ENCODE measurements around the gene CCDC82.

The CCDC82 gene

GRCh38 chr11:96324912-96325311, 64.8 kb downstream of the CCDC82 start:
- no peak for TF ChIP-seq POLR2A (IDR thresholded peaks at IDR 0.05; ENCODE audit: low read depth, low read length)
- TF ChIP-seq TAF1 (IDR thresholded peaks at IDR 0.05; ENCODE audit: borderline replicate concordance, low read depth, low read length), result no peak
- TF ChIP-seq POLR2AphosphoS5 (IDR thresholded peaks at IDR 0.05; ENCODE audit: low read depth, low read length), result no peak
- DNase-seq (ENCODE audit: insufficient read length) (no peak), FAIRE-seq (no peak)

- FAIRE-seq, result no peak
- TF ChIP-seq POLR2AphosphoS5 (IDR thresholded peaks at IDR 0.05; ENCODE audit: low read depth, low read length) (no peak), TAF1 (IDR thresholded peaks at IDR 0.05; ENCODE audit: borderline replicate concordance, low read depth, low read length) (no peak), POLR2A (IDR thresholded peaks at IDR 0.05; ENCODE audit: low read depth, low read length) (no peak)
- no peak for DNase-seq (ENCODE audit: insufficient read length)
These were observed 66.1 kb downstream of the CCDC82 start for GRCh38 chr11:96323642-96323985.

- DNase-seq (ENCODE audit: insufficient read length), result no peak
- no peak for FAIRE-seq
- TF ChIP-seq POLR2A (IDR thresholded peaks at IDR 0.05; ENCODE audit: low read depth, low read length) (no peak), POLR2AphosphoS5 (IDR thresholded peaks at IDR 0.05; ENCODE audit: low read depth, low read length) (no peak), TAF1 (IDR thresholded peaks at IDR 0.05; ENCODE audit: borderline replicate concordance, low read depth, low read length) (no peak)
These were observed 66.7 kb downstream of the CCDC82 start for GRCh38 chr11:96322775-96323641.

- no peak for TF ChIP-seq POLR2A (IDR thresholded peaks at IDR 0.05; ENCODE audit: low read depth, low read length)
- TF ChIP-seq TAF1 (IDR thresholded peaks at IDR 0.05; ENCODE audit: borderline replicate concordance, low read depth, low read length), result no peak
- no peak for TF ChIP-seq POLR2AphosphoS5 (IDR thresholded peaks at IDR 0.05; ENCODE audit: low read depth, low read length)
- no peak for FAIRE-seq
- no peak for DNase-seq (ENCODE audit: insufficient read length)
These were observed 68.6 kb downstream of the CCDC82 start for GRCh38 chr11:96321091-96321490.

GRCh38 chr11:96319898-96320656, 69.6 kb downstream of the CCDC82 start:
- DNase-seq (ENCODE audit: insufficient read length), result no peak
- TF ChIP-seq POLR2AphosphoS5 (IDR thresholded peaks at IDR 0.05; ENCODE audit: low read depth, low read length) (no peak), TAF1 (IDR thresholded peaks at IDR 0.05; ENCODE audit: borderline replicate concordance, low read depth, low read length) (no peak), POLR2A (IDR thresholded peaks at IDR 0.05; ENCODE audit: low read depth, low read length) (no peak)
- FAIRE-seq, result no peak

GRCh38 chr11:96318850-96319249, 70.9 kb downstream of the CCDC82 start:
- no peak for FAIRE-seq
- no peak for DNase-seq (ENCODE audit: insufficient read length)
- TF ChIP-seq POLR2AphosphoS5 (IDR thresholded peaks at IDR 0.05; ENCODE audit: low read depth, low read length) (no peak), POLR2A (IDR thresholded peaks at IDR 0.05; ENCODE audit: low read depth, low read length) (no peak), TAF1 (IDR thresholded peaks at IDR 0.05; ENCODE audit: borderline replicate concordance, low read depth, low read length) (no peak)

GRCh38 chr11:96318399-96318798, 71.3 kb downstream of the CCDC82 start:
- no peak for DNase-seq (ENCODE audit: insufficient read length)
- TF ChIP-seq POLR2A (IDR thresholded peaks at IDR 0.05; ENCODE audit: low read depth, low read length) (no peak), TAF1 (IDR thresholded peaks at IDR 0.05; ENCODE audit: borderline replicate concordance, low read depth, low read length) (no peak), POLR2AphosphoS5 (IDR thresholded peaks at IDR 0.05; ENCODE audit: low read depth, low read length) (no peak)
- FAIRE-seq, result no peak

- no peak for DNase-seq (ENCODE audit: insufficient read length)
- FAIRE-seq, result no peak
- TF ChIP-seq POLR2A (IDR thresholded peaks at IDR 0.05; ENCODE audit: low read depth, low read length) (no peak), TAF1 (IDR thresholded peaks at IDR 0.05; ENCODE audit: borderline replicate concordance, low read depth, low read length) (no peak), POLR2AphosphoS5 (IDR thresholded peaks at IDR 0.05; ENCODE audit: low read depth, low read length) (no peak)
These were observed 71.7 kb downstream of the CCDC82 start for GRCh38 chr11:96317985-96318384.

GRCh38 chr11:96317571-96317970, 72.1 kb downstream of the CCDC82 start:
- FAIRE-seq (no peak), DNase-seq (ENCODE audit: insufficient read length) (no peak)
- TF ChIP-seq POLR2A (IDR thresholded peaks at IDR 0.05; ENCODE audit: low read depth, low read length), result no peak
- no peak for TF ChIP-seq TAF1 (IDR thresholded peaks at IDR 0.05; ENCODE audit: borderline replicate concordance, low read depth, low read length)
- TF ChIP-seq POLR2AphosphoS5 (IDR thresholded peaks at IDR 0.05; ENCODE audit: low read depth, low read length), result no peak

GRCh38 chr11:96316869-96317268, 72.8 kb downstream of the CCDC82 start:
- DNase-seq (ENCODE audit: insufficient read length), result no peak
- FAIRE-seq, result no peak
- no peak for TF ChIP-seq POLR2A (IDR thresholded peaks at IDR 0.05; ENCODE audit: low read depth, low read length)
- no peak for TF ChIP-seq POLR2AphosphoS5 (IDR thresholded peaks at IDR 0.05; ENCODE audit: low read depth, low read length)
- no peak for TF ChIP-seq TAF1 (IDR thresholded peaks at IDR 0.05; ENCODE audit: borderline replicate concordance, low read depth, low read length)

- TF ChIP-seq TAF1 (IDR thresholded peaks at IDR 0.05; ENCODE audit: borderline replicate concordance, low read depth, low read length) (no peak), POLR2AphosphoS5 (IDR thresholded peaks at IDR 0.05; ENCODE audit: low read depth, low read length) (no peak), POLR2A (IDR thresholded peaks at IDR 0.05; ENCODE audit: low read depth, low read length) (no peak)
- FAIRE-seq, result no peak
- no peak for DNase-seq (ENCODE audit: insufficient read length)
These were observed 74.2 kb downstream of the CCDC82 start for GRCh38 chr11:96315476-96315875.

Measured in GM12892 (cell line).